Activated naive CD4-positive, alpha-beta T cell treated with anti-CD3 and anti-CD28 coated beads, Interleukin-2, amount 50 U/mL, for 24 hours (primary cell): ENCODE measurements around the gene GPC5.
"Not testable (repeated sequence)": the region's sequence is repeated elsewhere in the genome, so short reads cannot be mapped to it uniquely, and the experiment has no call there.

Source experiments
- H3K27ac Mint-ChIP-seq: one replicate; pipeline ENCODE4 v1.8.0; 2021; ENCODE audit warnings: mild to moderate bottlenecking, mixed read lengths
- H3K27me3 Mint-ChIP-seq: one replicate; pipeline ENCODE4 v1.8.0; 2021; ENCODE audit warnings: mixed read lengths
- H3K36me3 Mint-ChIP-seq: one replicate; pipeline ENCODE4 v1.8.0; 2021; ENCODE audit warnings: mixed read lengths
- H3K4me1 Mint-ChIP-seq: one replicate; pipeline ENCODE4 v1.8.0; 2021; ENCODE audit warnings: mixed read lengths
- H3K4me3 Mint-ChIP-seq: one replicate; pipeline ENCODE4 v1.8.0; 2021; ENCODE audit warnings: mild to moderate bottlenecking, mixed read lengths
- H3K9me3 Mint-ChIP-seq: one replicate; pipeline ENCODE4 v1.8.0; 2021; ENCODE audit warnings: mixed read lengths

The GPC5 gene

GRCh38 chr13:92656103-92656502 is 1257.7 kb downstream of the GPC5 start:
- H3K36me3 Mint-ChIP-seq: no peaks in the 10 kb centered on the region
- H3K27me3 Mint-ChIP-seq: no peaks in the 10 kb centered on the region
- H3K4me3 Mint-ChIP-seq: no peak overlapping the region
- peaks cover 9% of the 10 kb centered on the region for H3K9me3 Mint-ChIP-seq
- no peak overlapping the region for H3K27ac Mint-ChIP-seq
- H3K4me1 Mint-ChIP-seq: no peaks in the 10 kb centered on the region

GRCh38 chr13:92656648-92657047 is 1258.2 kb downstream of the GPC5 start:
- Mint-ChIP-seq H3K27ac (no peak overlapping the region), H3K9me3 (peaks cover 9% of the 10 kb centered on the region), H3K27me3 (no peaks in the 10 kb centered on the region), H3K4me1 (no peaks in the 10 kb centered on the region), H3K4me3 (no peak overlapping the region), H3K36me3 (no peaks in the 10 kb centered on the region)

GRCh38 chr13:92657565-92657964 is 1259.1 kb downstream of the GPC5 start:
- H3K4me1 Mint-ChIP-seq: no peaks in the 10 kb centered on the region
- no peak overlapping the region for H3K4me3 Mint-ChIP-seq
- H3K36me3 Mint-ChIP-seq: no peaks in the 10 kb centered on the region

GRCh38 chr13:92658293-92658692 is 1259.9 kb downstream of the GPC5 start:
- no peak overlapping the region for H3K27ac Mint-ChIP-seq
- H3K27me3 Mint-ChIP-seq: no peaks in the 10 kb centered on the region
- H3K36me3 Mint-ChIP-seq: no peaks in the 10 kb centered on the region
- H3K4me3 Mint-ChIP-seq: no peak overlapping the region
- no peaks in the 10 kb centered on the region for H3K4me1 Mint-ChIP-seq
- H3K9me3 Mint-ChIP-seq: peaks cover 14% of the 10 kb centered on the region

More at GRCh38 chr13:92657565-92657964, 1259.1 kb downstream of the GPC5 start:
- H3K27ac Mint-ChIP-seq: no peak overlapping the region
- H3K27me3 Mint-ChIP-seq: no peaks in the 10 kb centered on the region
- H3K9me3 Mint-ChIP-seq: peaks cover 9% of the 10 kb centered on the region

GRCh38 chr13:92661406-92661805 is 1263.0 kb downstream of the GPC5 start:
- Mint-ChIP-seq H3K9me3 (peaks cover 10% of the 10 kb centered on the region), H3K27ac (no peak overlapping the region), H3K4me3 (no peak overlapping the region), H3K27me3 (no peaks in the 10 kb centered on the region), H3K4me1 (no peaks in the 10 kb centered on the region), H3K36me3 (no peaks in the 10 kb centered on the region)

- no peak overlapping the region for H3K4me3 Mint-ChIP-seq
Observed at GRCh38 chr13:92668157-92668556, 1269.7 kb downstream of the GPC5 start.

GRCh38 chr13:92670096-92670495 is 1271.7 kb downstream of the GPC5 start:
- H3K36me3 Mint-ChIP-seq: no peaks in the 10 kb centered on the region
- no peaks in the 10 kb centered on the region for H3K4me1 Mint-ChIP-seq
- H3K9me3 Mint-ChIP-seq: no peaks in the 10 kb centered on the region
- H3K27me3 Mint-ChIP-seq: no peaks in the 10 kb centered on the region
- H3K4me3 Mint-ChIP-seq: no peak overlapping the region
- H3K27ac Mint-ChIP-seq: no peak overlapping the region

More at GRCh38 chr13:92668157-92668556, 1269.7 kb downstream of the GPC5 start:
- Mint-ChIP-seq H3K36me3 (no peaks in the 10 kb centered on the region), H3K27me3 (no peaks in the 10 kb centered on the region), H3K4me1 (no peaks in the 10 kb centered on the region), H3K27ac (no peak overlapping the region), H3K9me3 (no peaks in the 10 kb centered on the region)

- no peak overlapping the region for H3K27ac Mint-ChIP-seq
Observed at GRCh38 chr13:92671821-92672220, 1273.4 kb downstream of the GPC5 start.

GRCh38 chr13:92676246-92676645 is 1277.8 kb downstream of the GPC5 start:
- Mint-ChIP-seq H3K36me3 (no peaks in the 10 kb centered on the region), H3K27me3 (no peaks in the 10 kb centered on the region), H3K4me1 (no peaks in the 10 kb centered on the region), H3K9me3 (peaks cover 5% of the 10 kb centered on the region), H3K27ac (no peak overlapping the region), H3K4me3 (no peak overlapping the region)

More at GRCh38 chr13:92671821-92672220, 1273.4 kb downstream of the GPC5 start:
- Mint-ChIP-seq H3K4me1 (no peaks in the 10 kb centered on the region), H3K27me3 (no peaks in the 10 kb centered on the region), H3K9me3 (no peaks in the 10 kb centered on the region), H3K36me3 (no peaks in the 10 kb centered on the region), H3K4me3 (no peak overlapping the region)

- H3K27me3 Mint-ChIP-seq: no peaks in the 10 kb centered on the region
- H3K36me3 Mint-ChIP-seq: no peaks in the 10 kb centered on the region
- H3K9me3 Mint-ChIP-seq: peaks cover 13% of the 10 kb centered on the region
- no peaks in the 10 kb centered on the region for H3K4me1 Mint-ChIP-seq
- H3K4me3 Mint-ChIP-seq: no peak overlapping the region
- H3K27ac Mint-ChIP-seq: no peak overlapping the region
Observed at GRCh38 chr13:92677571-92677970, 1279.2 kb downstream of the GPC5 start.

- Mint-ChIP-seq H3K36me3 (no peaks in the 10 kb centered on the region), H3K4me1 (no peaks in the 10 kb centered on the region), H3K27ac (no peak overlapping the region), H3K27me3 (no peaks in the 10 kb centered on the region), H3K9me3 (peaks cover 14% of the 10 kb centered on the region), H3K4me3 (no peak overlapping the region)
Observed at GRCh38 chr13:92679602-92680001, 1281.2 kb downstream of the GPC5 start.

GRCh38 chr13:92681239-92681638 is 1282.8 kb downstream of the GPC5 start:
- Mint-ChIP-seq H3K27me3 (no peaks in the 10 kb centered on the region), H3K36me3 (no peaks in the 10 kb centered on the region), H3K27ac (no peak overlapping the region), H3K4me3 (no peak overlapping the region), H3K9me3 (peaks cover 17% of the 10 kb centered on the region), H3K4me1 (no peaks in the 10 kb centered on the region)

- Mint-ChIP-seq H3K27ac (no peak overlapping the region), H3K36me3 (no peaks in the 10 kb centered on the region), H3K4me1 (no peaks in the 10 kb centered on the region), H3K27me3 (no peaks in the 10 kb centered on the region), H3K4me3 (no peak overlapping the region), H3K9me3 (peaks cover 17% of the 10 kb centered on the region)
Observed at GRCh38 chr13:92682832-92683517, 1284.6 kb downstream of the GPC5 start.

- no peaks in the 10 kb centered on the region for H3K27me3 Mint-ChIP-seq
- H3K4me3 Mint-ChIP-seq: no peak overlapping the region
- H3K36me3 Mint-ChIP-seq: no peaks in the 10 kb centered on the region
- no peaks in the 10 kb centered on the region for H3K4me1 Mint-ChIP-seq
- peaks cover 6% of the 10 kb centered on the region for H3K9me3 Mint-ChIP-seq
- H3K27ac Mint-ChIP-seq: no peak overlapping the region
Observed at GRCh38 chr13:92694047-92694446, 1295.6 kb downstream of the GPC5 start.

GRCh38 chr13:92695827-92696226 is 1297.4 kb downstream of the GPC5 start:
- H3K27ac Mint-ChIP-seq, H3K27me3 Mint-ChIP-seq, H3K4me3 Mint-ChIP-seq, H3K4me1 Mint-ChIP-seq, H3K36me3 Mint-ChIP-seq: not testable (repeated sequence)
- peaks cover 13% of the 10 kb centered on the region for H3K9me3 Mint-ChIP-seq

- Mint-ChIP-seq H3K36me3 (no peaks in the 10 kb centered on the region), H3K27me3 (no peaks in the 10 kb centered on the region), H3K4me1 (no peaks in the 10 kb centered on the region), H3K4me3 (no peak overlapping the region), H3K27ac (no peak overlapping the region), H3K9me3 (peaks cover 1% of the 10 kb centered on the region)
Observed at GRCh38 chr13:92716749-92717148, 1318.3 kb downstream of the GPC5 start.

GRCh38 chr13:92717857-92718256 is 1319.4 kb downstream of the GPC5 start:
- H3K36me3 Mint-ChIP-seq: no peaks in the 10 kb centered on the region
- H3K27ac Mint-ChIP-seq: no peak overlapping the region

More at GRCh38 chr13:92717857-92718256, 1319.4 kb downstream of the GPC5 start:
- H3K4me1 Mint-ChIP-seq: no peaks in the 10 kb centered on the region
- H3K9me3 Mint-ChIP-seq: no peaks in the 10 kb centered on the region
- H3K4me3 Mint-ChIP-seq: no peak overlapping the region
- H3K27me3 Mint-ChIP-seq: no peaks in the 10 kb centered on the region
